Measurements from ENCODE around the gene CDCA5.

Gene CDCA5

GRCh38 chr11:65109231-65110198 is 25.7 kb upstream of the CDCA5 start:
- no peak for TF ChIP-seq CTCF (IDR thresholded peaks at IDR 0.05; ENCODE audit: low read depth, low read length, missing control alignments)
- no peak overlapping the region for H3K4me3 ChIP-seq (ENCODE audit: low read depth, low read length)
- no peak for DNase-seq (ENCODE audit: low read depth)

GRCh38 chr11:65108469-65109123 is 24.8 kb upstream of the CDCA5 start:
- no peak overlapping the region for H3K4me3 ChIP-seq (ENCODE audit: low read depth, low read length)
- no peak for DNase-seq (ENCODE audit: low read depth)
- TF ChIP-seq CTCF (IDR thresholded peaks at IDR 0.05; ENCODE audit: low read depth, low read length, missing control alignments): no peak

GRCh38 chr11:65107751-65108468 is 24.1 kb upstream of the CDCA5 start:
- H3K4me3 ChIP-seq (ENCODE audit: low read depth, low read length): no peak overlapping the region
- TF ChIP-seq CTCF (IDR thresholded peaks at IDR 0.05; ENCODE audit: low read depth, low read length, missing control alignments): no peak
- DNase-seq (ENCODE audit: low read depth): no peak

DNA sequence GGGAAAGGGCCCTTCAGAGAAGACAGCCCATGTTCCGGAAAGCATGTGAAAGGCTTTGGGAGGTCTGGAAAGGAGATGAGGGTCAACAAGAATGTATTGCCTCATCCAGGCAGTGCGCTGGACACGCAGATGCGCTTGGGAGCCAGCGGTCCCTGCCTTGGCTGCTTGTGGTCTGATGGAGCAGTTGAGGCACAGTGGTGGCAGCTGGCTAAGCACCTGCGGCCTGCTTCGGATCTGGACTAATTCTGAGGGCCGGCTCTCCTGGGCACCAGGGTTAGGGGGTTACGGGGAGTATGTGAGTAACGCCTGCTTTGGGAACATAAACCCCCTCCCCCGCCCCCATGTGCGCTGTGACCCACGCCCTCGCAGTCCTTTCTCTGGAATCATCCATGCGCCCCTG is 23.2 kb upstream of the CDCA5 start:
- H3K4me3 ChIP-seq (ENCODE audit: low read depth, low read length): no peak overlapping the region
- no peak for TF ChIP-seq CTCF (IDR thresholded peaks at IDR 0.05; ENCODE audit: low read depth, low read length, missing control alignments)
- DNase-seq (ENCODE audit: low read depth): no peak

DNA sequence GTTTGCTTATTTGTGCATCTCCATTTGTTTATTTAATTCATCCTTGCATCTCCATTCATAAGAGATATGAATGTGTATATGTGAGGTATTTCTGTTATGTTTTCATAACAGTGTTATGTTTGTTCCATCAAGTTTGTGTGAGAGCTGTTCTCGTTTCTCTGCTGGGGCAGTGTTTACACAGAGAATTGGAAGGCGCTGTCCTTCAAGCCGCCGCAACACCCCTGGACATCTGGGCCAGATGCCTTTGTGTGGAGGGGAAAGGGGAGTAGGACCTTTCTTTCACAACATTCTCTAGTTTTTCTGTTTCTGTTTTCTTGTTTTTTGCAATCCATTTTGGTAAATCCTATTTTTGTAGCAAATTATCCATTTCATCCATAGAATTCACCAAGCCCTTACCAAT is 20.8 kb upstream of the CDCA5 start:
- DNase-seq (ENCODE audit: low read depth): no peak
- no peak for TF ChIP-seq CTCF (IDR thresholded peaks at IDR 0.05; ENCODE audit: low read depth, low read length, missing control alignments)

GRCh38 chr11:65103476-65103875 is 19.6 kb upstream of the CDCA5 start:
- no peak for TF ChIP-seq CTCF (IDR thresholded peaks at IDR 0.05; ENCODE audit: low read depth, low read length, missing control alignments)
- no peak overlapping the region for H3K4me3 ChIP-seq (ENCODE audit: low read depth, low read length)
- no peak for DNase-seq (ENCODE audit: low read depth)

More for the DNA sequence above, 20.8 kb upstream of the CDCA5 start:
- H3K4me3 ChIP-seq (ENCODE audit: low read depth, low read length): no peak overlapping the region
